OCI-LY7 (cell line): ENCODE measurements around the gene HLTF. TPM values are rescaled to one million over a fixed set of nuclear protein-coding genes. Genes with fewer than 3 reads are reported as not detected.

Source experiments
- BruUV-seq: library from RNA; stranded (reverse); fragments of 400-500 nt; replicated peaks from 2 replicates; lab custom pipeline; 2021; lab: Mats Ljungman, UMichigan
- CTCF ChIA-PET: fragments of 300-600 bp; sonication (Branson Sonifier 250); formaldehyde crosslinking; loops from one replicate; lab custom pipeline; 2022; ENCODE audit warnings: antibody characterized with exemption; ENCODE audit not compliant: unreplicated experiment; lab: Charles Lee
- POLR2A ChIA-PET: fragments of 300-600 bp; sonication (Branson Sonifier 250); formaldehyde crosslinking; loops from one replicate; lab custom pipeline; 2022; ENCODE audit warnings: antibody characterized with exemption; lab: Charles Lee
- DNase-seq: peaks from one replicate; pipeline ENCODE4 v3.0.0-alpha.2; 2015; ENCODE audit warnings: low spot score
- H2AFZ ChIP-seq: fragments of 200-600 bp; sonication (generic), shearing (Covaris generic); 2 replicates; pipeline ENCODE4 v1.6.1; 2014; ENCODE audit warnings: mild to moderate bottlenecking, antibody characterized with exemption, low read length, moderate library complexity
- H3K27ac ChIP-seq: fragments of 200-600 bp; sonication (generic); 2 replicates; pipeline ENCODE4 v1.5.1; 2014; ENCODE audit warnings: mixed run types, low read depth, mild to moderate bottlenecking, moderate library complexity, low read length, inconsistent platforms; ENCODE audit not compliant: poor library complexity, severe bottlenecking
- H3K36me3 ChIP-seq: fragments of 200-600 bp; sonication (generic); 2 replicates; pipeline ENCODE4 v1.6.1; 2014; ENCODE audit warnings: mild to moderate bottlenecking, antibody characterized with exemption, low read length, moderate library complexity, mixed read lengths; ENCODE audit not compliant: insufficient read depth
- H3K4me1 ChIP-seq: fragments of 200-600 bp; sonication (generic); 2 replicates; pipeline ENCODE4 v1.5.1; 2014; ENCODE audit warnings: mild to moderate bottlenecking, low read length; ENCODE audit not compliant: insufficient read depth, poor library complexity, severe bottlenecking
- H3K4me2 ChIP-seq: fragments of 200-600 bp; sonication (generic); 2 replicates; pipeline ENCODE4 v1.6.1; 2014; ENCODE audit warnings: mild to moderate bottlenecking, low read length
- H3K4me3 ChIP-seq: fragments of 200-600 bp; sonication (generic); 2 replicates; pipeline ENCODE4 v1.5.1; 2014; ENCODE audit warnings: mild to moderate bottlenecking, low read depth, low read length; ENCODE audit not compliant: poor library complexity, severe bottlenecking
- H3K79me2 ChIP-seq: fragments of 200-600 bp; sonication (generic); 2 replicates; pipeline ENCODE4 v1.6.1; 2016; ENCODE audit warnings: low read depth, mild to moderate bottlenecking, low read length, moderate library complexity, mixed read lengths; ENCODE audit not compliant: insufficient read depth
- H3K9me2 ChIP-seq: fragments of 200-600 bp; sonication (generic); 2 replicates; pipeline ENCODE4 v1.6.1; 2016; ENCODE audit warnings: mild to moderate bottlenecking, low read length, mixed read lengths; ENCODE audit not compliant: insufficient read depth
- H3K9me3 ChIP-seq: fragments of 200-600 bp; sonication (generic); 2 replicates; pipeline ENCODE4 v1.6.1; 2014; ENCODE audit warnings: mild to moderate bottlenecking, mixed run types, low read length, mixed read lengths
- H4K20me1 ChIP-seq: fragments of 200-600 bp; sonication (generic); 2 replicates; pipeline ENCODE4 v1.6.1; 2014; ENCODE audit warnings: mild to moderate bottlenecking, antibody characterized with exemption, low read length, moderate library complexity, mixed read lengths; ENCODE audit not compliant: insufficient read depth
- EZH2phosphoT487 ChIP-seq: fragments of 200-600 bp; sonication (generic); IDR thresholded peaks from 2 replicates; pipeline ENCODE4 v1.6.1; 2018; ENCODE audit warnings: low read depth, borderline replicate concordance, mild to moderate bottlenecking, mixed run types, antibody characterized with exemption, low read length, moderate library complexity, mixed read lengths
- intact Hi-C: fragments of 100-400 bp; cut with micrococcal nuclease; formaldehyde crosslinking; loops from one replicate; pipeline ENCODE4 v1.10.0; 2022; ENCODE audit not compliant: unreplicated experiment
- small RNA-seq: library from RNA; depleted of rRNA; stranded (forward); fragments of <200 nt; gene quantifications from one replicate; pipeline ENCODE3, GENCODE V24; 2014
- total RNA-seq, 2 experiments: library from RNA; depleted of rRNA in 1 of 2; stranded (reverse); fragments of >200 nt in 1 of 2; shearing (Covaris generic) in 1 of 2; gene quantifications; 2 replicates each; pipeline ENCODE4 v1.2.3, GENCODE V29; 2014 to 2022
- TF ChIP-seq, protein P1 (sequence below): fragments of 200-600 bp; sonication (generic); conservative IDR thresholded peaks from 2 replicates; pipeline ENCODE4 v1.5.1; 2014; ENCODE audit warnings: mild to moderate bottlenecking, antibody characterized with exemption, low read length, moderate library complexity, mixed read lengths

Gene HLTF
- total RNA-seq, 2 experiments from 2014 or later = 106 to 107 TPM

DNA sequence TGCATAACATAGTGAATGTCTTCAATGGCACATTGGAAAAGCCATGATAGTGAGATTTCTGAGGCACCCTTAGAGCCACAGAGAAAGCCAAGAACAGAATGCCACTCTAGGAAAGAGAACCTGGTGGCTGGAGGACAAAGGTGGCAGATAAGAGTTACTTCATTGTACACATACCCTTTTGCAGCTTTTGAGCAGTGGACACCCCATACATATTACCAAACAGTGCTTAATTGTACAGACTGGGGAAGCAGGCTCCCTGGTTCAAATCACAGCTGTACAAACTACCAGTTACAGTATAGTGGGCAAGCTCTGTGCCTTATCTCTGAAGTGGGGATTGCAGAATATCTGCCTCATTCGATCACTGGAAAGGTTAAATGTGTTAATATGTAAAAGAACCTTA is 105.1 kb downstream of the HLTF start:
- H3K4me1 ChIP-seq = no peaks in the 10 kb centered on the region
- no peaks in the 10 kb centered on the region for H4K20me1 ChIP-seq
- POLR2A ChIA-PET = interaction anchor here (0.8 to 1.5 kb wide), 2 partner anchors 8 to 17 kb away, joined by 3 to 8 read pairs; no protein-coding TSS in a partner anchor
- 0 out of 2 replicates have a peak, but pooled peaks cover 5% of the 10 kb centered on the region for H3K9me3 ChIP-seq
- H3K79me2 ChIP-seq = no peaks in the 10 kb centered on the region
- no peaks in the 10 kb centered on the region for H3K9me2 ChIP-seq
- no peak overlapping the region for H3K4me2 ChIP-seq
- TF ChIP-seq, protein P1, sequence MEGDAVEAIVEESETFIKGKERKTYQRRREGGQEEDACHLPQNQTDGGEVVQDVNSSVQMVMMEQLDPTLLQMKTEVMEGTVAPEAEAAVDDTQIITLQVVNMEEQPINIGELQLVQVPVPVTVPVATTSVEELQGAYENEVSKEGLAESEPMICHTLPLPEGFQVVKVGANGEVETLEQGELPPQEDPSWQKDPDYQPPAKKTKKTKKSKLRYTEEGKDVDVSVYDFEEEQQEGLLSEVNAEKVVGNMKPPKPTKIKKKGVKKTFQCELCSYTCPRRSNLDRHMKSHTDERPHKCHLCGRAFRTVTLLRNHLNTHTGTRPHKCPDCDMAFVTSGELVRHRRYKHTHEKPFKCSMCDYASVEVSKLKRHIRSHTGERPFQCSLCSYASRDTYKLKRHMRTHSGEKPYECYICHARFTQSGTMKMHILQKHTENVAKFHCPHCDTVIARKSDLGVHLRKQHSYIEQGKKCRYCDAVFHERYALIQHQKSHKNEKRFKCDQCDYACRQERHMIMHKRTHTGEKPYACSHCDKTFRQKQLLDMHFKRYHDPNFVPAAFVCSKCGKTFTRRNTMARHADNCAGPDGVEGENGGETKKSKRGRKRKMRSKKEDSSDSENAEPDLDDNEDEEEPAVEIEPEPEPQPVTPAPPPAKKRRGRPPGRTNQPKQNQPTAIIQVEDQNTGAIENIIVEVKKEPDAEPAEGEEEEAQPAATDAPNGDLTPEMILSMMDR = no peak
- TF ChIP-seq EZH2phosphoT487 = no peak
- H3K36me3 ChIP-seq = no peaks in the 10 kb centered on the region
- intact Hi-C loops = no loop called here
- H3K4me3 ChIP-seq = no peak overlapping the region
- no peak for DNase-seq
- no TSS peak for BruUV-seq
- H2AFZ ChIP-seq = no peak overlapping the region
- H3K27ac ChIP-seq = no peak overlapping the region
- CTCF ChIA-PET = no interaction called here

Small RNA genes within 50 kb of the gene (small RNA-seq; reads per million reads assigned to genes)
- not detected for gene RF00019

Other genes with a start within 250 kb of the HLTF start
- gene CPA3, start 221.2 kb downstream of the HLTF start, total RNA-seq (2014; rRNA removed; shearing (Covaris generic)) = not detected in 2 replicates
- gene CPA3, start 221.2 kb downstream of the HLTF start, total RNA-seq (2022) = not detected in 2 replicates
- gene GYG1, start 95.0 kb downstream of the HLTF start, total RNA-seq (2014; rRNA removed; shearing (Covaris generic)) = 9.6 and 11.5 TPM in 2 replicates
- 53.6 and 54.5 TPM in 2 replicates for gene GYG1, start 95.0 kb downstream of the HLTF start, total RNA-seq (2022)
- gene HPS3, start 43.1 kb upstream of the HLTF start, total RNA-seq (2014; rRNA removed; shearing (Covaris generic)) = 18.5 and 26.2 TPM in 2 replicates
- 38.8 and 46.3 TPM in 2 replicates for gene HPS3, start 43.1 kb upstream of the HLTF start, total RNA-seq (2022)
- gene CP, start 135.3 kb upstream of the HLTF start, total RNA-seq (2014; rRNA removed; shearing (Covaris generic)) = not detected in 2 replicates
- not detected in 2 replicates for gene CP, start 135.3 kb upstream of the HLTF start, total RNA-seq (2022)
- not detected in 2 replicates for gene TM4SF18, start 247.1 kb upstream of the HLTF start, total RNA-seq (2014; rRNA removed; shearing (Covaris generic))
- not detected in 2 replicates for gene TM4SF18, start 247.1 kb upstream of the HLTF start, total RNA-seq (2022)